ENCODE results near the gene ACKR3. TPM values are rescaled to one million over a fixed set of nuclear protein-coding genes. Genes with fewer than 3 reads are reported as not detected.

Gene ACKR3
- total RNA-seq, 2 experiments from 2014 or later: 0.46 to 2.1 TPM

GRCh38 chr2:236583621-236584203 is 14.1 kb downstream of the ACKR3 start:
- no TSS peak for BruUV-seq (replicated peaks)
- H3K4me2 ChIP-seq (ENCODE audit: low read length): no peak overlapping the region
- no peak overlapping the region for H2AFZ ChIP-seq (ENCODE audit: low read length)
- H3K79me2 ChIP-seq (ENCODE audit: insufficient read depth, low read depth, low read length): no peaks in the 10 kb centered on the region
- TF ChIP-seq EZH2phosphoT487 (IDR thresholded peaks at IDR 0.05; ENCODE audit: borderline replicate concordance, low read depth, low read length) (no peak), CTCF (conservative IDR thresholded peaks at IDR 0.05; ENCODE audit: low read length) (no peak)
- no peaks in the 10 kb centered on the region for H3K9me2 ChIP-seq (ENCODE audit: insufficient read depth, low read length)
- DNase-seq (ENCODE audit: low spot score): no peak
- no peak overlapping the region for H3K4me3 ChIP-seq (ENCODE audit: low read depth, low read length, poor library complexity, severe bottlenecking)
- peaks cover 4% of the 10 kb centered on the region; the same call in 1 of the 2 replicates for H3K36me3 ChIP-seq (ENCODE audit: insufficient read depth, low read length)
- no peaks in the 10 kb centered on the region for H4K20me1 ChIP-seq (ENCODE audit: insufficient read depth, low read length)
- no peak overlapping the region for H3K27ac ChIP-seq (ENCODE audit: low read depth, low read length, poor library complexity, severe bottlenecking)
- CTCF ChIA-PET (ENCODE audit: unreplicated experiment): no interaction called here
- intact Hi-C loops (cut with micrococcal nuclease; ENCODE audit: unreplicated experiment): no loop called here
- peaks cover 8% of the 10 kb centered on the region for H3K4me1 ChIP-seq (ENCODE audit: insufficient read depth, low read length, poor library complexity, severe bottlenecking)
- POLR2A ChIA-PET: no interaction called here
- no peaks in the 10 kb centered on the region for H3K9me3 ChIP-seq (ENCODE audit: low read length)

- Histone ChIP-seq H4K20me1 (ENCODE audit: insufficient read depth, low read length) (no peaks in the 10 kb centered on the region), H3K79me2 (ENCODE audit: insufficient read depth, low read depth, low read length) (no peaks in the 10 kb centered on the region), H3K4me3 (ENCODE audit: low read depth, low read length, poor library complexity, severe bottlenecking) (no peak overlapping the region), H3K4me2 (ENCODE audit: low read length) (no peak overlapping the region), H3K4me1 (ENCODE audit: insufficient read depth, low read length, poor library complexity, severe bottlenecking) (no peaks in the 10 kb centered on the region), H3K36me3 (ENCODE audit: insufficient read depth, low read length) (peaks cover 4% of the 10 kb centered on the region; the same call in 1 of the 2 replicates), H2AFZ (ENCODE audit: low read length) (no peak overlapping the region), H3K27ac (ENCODE audit: low read depth, low read length, poor library complexity, severe bottlenecking) (no peak overlapping the region), H3K9me3 (ENCODE audit: low read length) (no peaks in the 10 kb centered on the region), H3K9me2 (ENCODE audit: insufficient read depth, low read length) (no peaks in the 10 kb centered on the region)
- POLR2A ChIA-PET: no interaction called here
- intact Hi-C loops (cut with micrococcal nuclease; ENCODE audit: unreplicated experiment): no loop called here
- no peak for DNase-seq (ENCODE audit: low spot score)
- TF ChIP-seq EZH2phosphoT487 (IDR thresholded peaks at IDR 0.05; ENCODE audit: borderline replicate concordance, low read depth, low read length): no peak
- TF ChIP-seq CTCF (conservative IDR thresholded peaks at IDR 0.05; ENCODE audit: low read length): no peak
- CTCF ChIA-PET (ENCODE audit: unreplicated experiment): no interaction called here
- no TSS peak for BruUV-seq (replicated peaks)
Measured at GRCh38 chr2:236584521-236585384, 15.1 kb downstream of the ACKR3 start.

GRCh38 chr2:236585966-236586365 is 16.3 kb downstream of the ACKR3 start:
- Histone ChIP-seq H3K4me3 (ENCODE audit: low read depth, low read length, poor library complexity, severe bottlenecking) (no peak overlapping the region), H3K79me2 (ENCODE audit: insufficient read depth, low read depth, low read length) (no peaks in the 10 kb centered on the region), H3K36me3 (ENCODE audit: insufficient read depth, low read length) (peaks cover 4% of the 10 kb centered on the region; the same call in 1 of the 2 replicates), H3K9me3 (ENCODE audit: low read length) (no peaks in the 10 kb centered on the region), H2AFZ (ENCODE audit: low read length) (no peak overlapping the region), H3K4me1 (ENCODE audit: insufficient read depth, low read length, poor library complexity, severe bottlenecking) (no peaks in the 10 kb centered on the region), H4K20me1 (ENCODE audit: insufficient read depth, low read length) (no peaks in the 10 kb centered on the region), H3K4me2 (ENCODE audit: low read length) (no peak overlapping the region), H3K9me2 (ENCODE audit: insufficient read depth, low read length) (no peaks in the 10 kb centered on the region), H3K27ac (ENCODE audit: low read depth, low read length, poor library complexity, severe bottlenecking) (no peak overlapping the region)
- CTCF ChIA-PET (ENCODE audit: unreplicated experiment): no interaction called here
- BruUV-seq (replicated peaks): no TSS peak
- TF ChIP-seq CTCF (conservative IDR thresholded peaks at IDR 0.05; ENCODE audit: low read length) (no peak), EZH2phosphoT487 (IDR thresholded peaks at IDR 0.05; ENCODE audit: borderline replicate concordance, low read depth, low read length) (no peak)
- no peak for DNase-seq (ENCODE audit: low spot score)
- POLR2A ChIA-PET: no interaction called here
- intact Hi-C loops (cut with micrococcal nuclease; ENCODE audit: unreplicated experiment): no loop called here
